ENCODE data around the gene AP3B1. TPM values are rescaled to one million over a fixed set of nuclear protein-coding genes. Genes with fewer than 3 reads are reported as not detected.
"Not testable (repeated sequence)": the region's sequence is repeated elsewhere in the genome, so short reads cannot be mapped to it uniquely, and the experiment has no call there.

AP3B1 gene
- total RNA-seq, 1 donor from 2014 or later: 49.6 TPM

DNA sequence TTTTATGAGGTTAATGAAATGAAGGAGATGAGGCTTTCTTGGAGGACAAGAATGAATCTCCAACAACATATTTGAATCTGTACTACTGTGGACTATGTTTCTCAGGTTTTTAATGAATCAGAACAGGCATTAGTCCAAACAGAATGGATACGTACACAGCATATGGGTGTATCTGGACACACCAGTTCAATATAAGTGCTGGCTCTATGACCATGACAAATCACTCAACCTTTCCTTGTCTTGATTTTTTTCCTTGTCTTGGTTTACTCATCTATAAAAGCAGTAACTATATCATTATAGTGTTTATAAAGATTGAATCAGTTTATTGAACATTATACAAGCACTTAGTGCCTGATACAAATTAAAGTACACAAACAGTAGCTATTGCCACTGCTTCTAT is 104.1 kb downstream of the AP3B1 start:
- Histone ChIP-seq H3K36me3 (no peaks in the 10 kb centered on the region), H3K4me1 (no peaks in the 10 kb centered on the region), H3K27ac (no peak overlapping the region), H3K9me3 (no peaks in the 10 kb centered on the region), H3K4me3 (no peak overlapping the region), H3K27me3 (no peaks in the 10 kb centered on the region)
- TF ChIP-seq POLR2A (IDR thresholded peaks at IDR 0.05) (no peak), POLR2AphosphoS5 (IDR thresholded peaks at IDR 0.05; ENCODE audit: insufficient read depth in 1 of 2, low read depth in 1 of 2) (no peak)
- TF ChIP-seq, protein P1, sequence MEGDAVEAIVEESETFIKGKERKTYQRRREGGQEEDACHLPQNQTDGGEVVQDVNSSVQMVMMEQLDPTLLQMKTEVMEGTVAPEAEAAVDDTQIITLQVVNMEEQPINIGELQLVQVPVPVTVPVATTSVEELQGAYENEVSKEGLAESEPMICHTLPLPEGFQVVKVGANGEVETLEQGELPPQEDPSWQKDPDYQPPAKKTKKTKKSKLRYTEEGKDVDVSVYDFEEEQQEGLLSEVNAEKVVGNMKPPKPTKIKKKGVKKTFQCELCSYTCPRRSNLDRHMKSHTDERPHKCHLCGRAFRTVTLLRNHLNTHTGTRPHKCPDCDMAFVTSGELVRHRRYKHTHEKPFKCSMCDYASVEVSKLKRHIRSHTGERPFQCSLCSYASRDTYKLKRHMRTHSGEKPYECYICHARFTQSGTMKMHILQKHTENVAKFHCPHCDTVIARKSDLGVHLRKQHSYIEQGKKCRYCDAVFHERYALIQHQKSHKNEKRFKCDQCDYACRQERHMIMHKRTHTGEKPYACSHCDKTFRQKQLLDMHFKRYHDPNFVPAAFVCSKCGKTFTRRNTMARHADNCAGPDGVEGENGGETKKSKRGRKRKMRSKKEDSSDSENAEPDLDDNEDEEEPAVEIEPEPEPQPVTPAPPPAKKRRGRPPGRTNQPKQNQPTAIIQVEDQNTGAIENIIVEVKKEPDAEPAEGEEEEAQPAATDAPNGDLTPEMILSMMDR (IDR thresholded peaks at IDR 0.05): no peak
- no peak for DNase-seq (ENCODE audit: extremely low spot score in 2 of 2)
- intact Hi-C loops (cut with DNase I): no loop called here

DNA sequence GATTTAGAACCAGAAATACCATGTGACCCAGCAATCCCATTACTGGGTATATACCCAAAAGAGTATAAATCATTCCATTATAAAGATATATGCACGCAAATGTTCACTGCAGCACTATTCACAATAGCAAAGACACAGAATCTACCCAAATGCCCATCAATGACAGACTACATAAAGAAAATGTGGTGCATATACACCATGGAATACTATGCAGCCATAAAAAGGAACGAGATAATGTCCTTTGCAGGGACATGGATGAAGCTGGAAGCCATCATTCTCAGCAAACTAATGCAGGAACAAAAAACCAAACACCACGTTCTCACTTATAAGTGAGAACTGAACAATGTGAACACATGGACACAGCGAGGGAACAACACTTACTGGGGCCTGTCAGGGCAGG is 105.8 kb downstream of the AP3B1 start:
- intact Hi-C loops (cut with DNase I); H3K27ac ChIP-seq; H3K36me3 ChIP-seq; H3K4me3 ChIP-seq; DNase-seq (ENCODE audit: extremely low spot score in 2 of 2); H3K9me3 ChIP-seq; H3K27me3 ChIP-seq; H3K4me1 ChIP-seq: not testable (repeated sequence)

DNA sequence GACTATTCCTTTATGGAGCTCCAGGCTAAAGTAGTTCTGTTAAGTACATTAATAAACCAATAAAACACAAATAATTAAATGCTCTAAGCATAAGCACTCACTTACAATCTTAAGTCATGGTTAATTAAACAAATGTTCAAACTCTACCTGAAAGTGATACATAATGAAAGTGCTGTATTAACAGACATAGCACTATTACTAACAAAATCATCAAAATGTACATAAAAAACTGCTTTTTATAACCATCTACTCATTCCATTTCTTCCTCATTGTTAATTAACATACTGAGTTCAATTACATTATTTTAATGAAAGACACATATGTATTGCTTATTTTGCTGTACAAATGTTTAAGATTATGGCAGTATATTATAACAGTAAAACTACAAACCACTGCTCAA is 107.3 kb downstream of the AP3B1 start:
- DNase-seq (ENCODE audit: extremely low spot score in 2 of 2): no peak
- no peak for TF ChIP-seq POLR2A (IDR thresholded peaks at IDR 0.05)
- H3K4me3 ChIP-seq: no peak overlapping the region
- H3K27ac ChIP-seq: no peak overlapping the region
- H3K9me3 ChIP-seq: no peaks in the 10 kb centered on the region
- H3K36me3 ChIP-seq: no peaks in the 10 kb centered on the region
- no peaks in the 10 kb centered on the region for H3K4me1 ChIP-seq
- intact Hi-C loops (cut with DNase I): no loop called here
- H3K27me3 ChIP-seq: no peaks in the 10 kb centered on the region

DNA sequence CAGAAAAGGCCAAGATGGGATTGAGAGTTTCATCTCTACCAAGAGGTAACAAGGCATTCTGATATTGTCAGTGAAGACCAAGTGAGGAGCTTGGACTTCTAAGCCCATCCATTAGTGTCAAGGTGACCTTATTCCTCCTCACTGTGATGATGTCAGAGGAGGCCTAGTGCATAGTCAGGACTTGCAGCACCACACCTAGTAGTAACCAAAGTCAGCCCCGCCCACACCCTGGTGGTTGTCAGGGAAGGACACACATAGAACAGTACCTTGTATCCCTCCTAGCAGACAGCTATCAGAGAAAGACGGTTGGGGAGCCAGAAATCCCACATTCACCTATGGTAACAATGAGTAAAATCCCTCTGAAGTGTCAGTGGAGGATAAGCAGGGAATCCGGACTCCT is 111.7 kb downstream of the AP3B1 start:
- Histone ChIP-seq H3K36me3 (peaks cover 0 to 12% of the 10 kb centered on the region in 2 donors), H3K27ac (no peak overlapping the region), H3K27me3 (no peaks in the 10 kb centered on the region), H3K4me3 (no peak overlapping the region), H3K9me3 (no peaks in the 10 kb centered on the region), H3K4me1 (no peaks in the 10 kb centered on the region)
- TF ChIP-seq POLR2AphosphoS5 (IDR thresholded peaks at IDR 0.05; ENCODE audit: insufficient read depth in 1 of 2, low read depth in 1 of 2) (no peak), POLR2A (IDR thresholded peaks at IDR 0.05) (no peak)
- TF ChIP-seq, protein P1 (IDR thresholded peaks at IDR 0.05): no peak
- no peak for DNase-seq (ENCODE audit: extremely low spot score in 2 of 2)
- intact Hi-C loops (cut with DNase I): no loop called here

DNA sequence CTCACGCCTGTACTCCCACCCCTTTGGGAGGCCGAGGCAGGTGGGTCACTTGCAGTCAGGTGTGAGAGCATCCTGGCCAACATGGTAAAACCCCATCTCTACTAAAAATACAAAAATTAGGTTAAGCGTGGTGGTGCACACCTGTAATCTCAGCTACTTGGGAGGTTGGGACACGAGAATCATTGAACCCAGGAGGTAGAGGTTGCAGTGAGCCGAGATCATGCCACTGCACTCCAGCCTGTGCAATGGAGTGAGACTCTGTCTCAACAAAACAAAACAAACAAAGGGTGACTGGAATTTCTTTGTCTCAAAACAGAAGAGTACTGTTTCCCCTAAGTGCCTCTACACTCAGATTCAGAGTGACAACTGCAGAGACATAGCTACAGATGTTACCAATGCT is 116.1 kb downstream of the AP3B1 start:
- H3K4me1 ChIP-seq: no peaks in the 10 kb centered on the region
- H3K27me3 ChIP-seq: no peaks in the 10 kb centered on the region
- no peak for DNase-seq (ENCODE audit: extremely low spot score in 2 of 2)
- H3K4me3 ChIP-seq: no peak overlapping the region
- H3K9me3 ChIP-seq: no peaks in the 10 kb centered on the region
- TF ChIP-seq POLR2A (IDR thresholded peaks at IDR 0.05) (no peak), POLR2AphosphoS5 (IDR thresholded peaks at IDR 0.05; ENCODE audit: insufficient read depth in 1 of 2, low read depth in 1 of 2) (no peak)
- H3K36me3 ChIP-seq: peaks cover 0 to 39% of the 10 kb centered on the region in 2 donors
- intact Hi-C loops (cut with DNase I): no loop called here
- no peak overlapping the region for H3K27ac ChIP-seq

DNA sequence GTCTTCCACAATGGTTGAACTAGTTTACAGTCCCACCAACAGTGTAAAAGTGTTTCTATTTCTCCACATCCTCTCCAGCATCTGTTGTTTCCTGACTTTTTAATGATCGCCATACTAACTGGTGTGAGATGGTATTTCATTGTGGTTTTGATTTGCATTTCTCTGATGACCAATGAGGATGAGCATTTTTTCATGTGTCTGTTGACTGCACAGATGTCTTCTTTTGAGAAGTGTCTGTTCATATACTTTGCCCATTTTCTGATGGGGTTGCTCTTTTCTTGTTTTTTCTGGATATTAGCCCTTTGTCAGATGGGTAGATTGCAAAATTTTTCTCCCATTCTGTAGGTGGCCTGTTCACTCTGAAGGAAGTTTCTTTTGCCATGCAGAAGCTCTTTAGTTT is 124.2 kb downstream of the AP3B1 start:
- peaks cover 0 to 23% of the 10 kb centered on the region in 2 donors for H3K36me3 ChIP-seq
- H3K9me3 ChIP-seq; H3K27me3 ChIP-seq; DNase-seq (ENCODE audit: extremely low spot score in 2 of 2); H3K4me3 ChIP-seq; H3K4me1 ChIP-seq; H3K27ac ChIP-seq; intact Hi-C loops (cut with DNase I): not testable (repeated sequence)

DNA sequence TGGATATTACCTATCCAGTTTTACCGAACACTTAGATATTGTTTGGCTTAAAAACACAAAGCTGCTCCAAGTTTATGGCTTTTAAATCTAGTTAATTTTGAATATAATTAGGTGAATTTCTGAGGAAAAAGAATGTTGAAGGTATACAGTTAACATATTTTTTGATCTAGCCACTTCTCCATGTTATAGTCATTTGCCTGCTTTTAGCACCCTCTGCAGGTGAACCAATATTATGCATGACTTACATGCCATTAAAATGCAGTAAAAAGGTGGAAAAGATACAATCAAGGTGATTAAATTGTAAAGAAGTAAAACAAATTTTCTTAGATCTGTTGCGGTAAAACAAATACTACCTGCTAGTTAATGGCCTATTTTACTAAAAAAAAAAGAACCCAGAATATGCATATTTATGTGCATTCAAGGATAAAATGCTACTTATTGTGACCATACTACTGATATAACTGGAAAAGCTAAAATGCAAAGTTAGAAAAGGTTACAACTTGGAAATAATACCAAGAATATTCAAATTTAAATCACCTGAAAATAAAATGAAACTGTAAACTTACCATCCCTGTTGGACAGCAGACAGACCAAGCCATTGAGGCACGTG is 132.1 kb downstream of the AP3B1 start:
- no peaks in the 10 kb centered on the region for H3K27me3 ChIP-seq
- peaks cover 0 to 12% of the 10 kb centered on the region in 2 donors for H3K36me3 ChIP-seq
- TF ChIP-seq POLR2AphosphoS5 (IDR thresholded peaks at IDR 0.05; ENCODE audit: insufficient read depth in 1 of 2, low read depth in 1 of 2) (no peak), POLR2A (IDR thresholded peaks at IDR 0.05) (no peak)
- TF ChIP-seq, protein P1 (IDR thresholded peaks at IDR 0.05): no peak
- no peak overlapping the region for H3K4me3 ChIP-seq
- H3K9me3 ChIP-seq: no peaks in the 10 kb centered on the region
- intact Hi-C loops (cut with DNase I): no loop called here
- no peak for DNase-seq (ENCODE audit: extremely low spot score in 2 of 2)
- no peak overlapping the region for H3K27ac ChIP-seq
- H3K4me1 ChIP-seq: no peaks in the 10 kb centered on the region
